ENCODE measurements around the gene OR6J1.
"Not testable (repeated sequence)": the region's sequence is repeated elsewhere in the genome, so short reads cannot be mapped to it uniquely, and the experiment has no call there.

DNA sequence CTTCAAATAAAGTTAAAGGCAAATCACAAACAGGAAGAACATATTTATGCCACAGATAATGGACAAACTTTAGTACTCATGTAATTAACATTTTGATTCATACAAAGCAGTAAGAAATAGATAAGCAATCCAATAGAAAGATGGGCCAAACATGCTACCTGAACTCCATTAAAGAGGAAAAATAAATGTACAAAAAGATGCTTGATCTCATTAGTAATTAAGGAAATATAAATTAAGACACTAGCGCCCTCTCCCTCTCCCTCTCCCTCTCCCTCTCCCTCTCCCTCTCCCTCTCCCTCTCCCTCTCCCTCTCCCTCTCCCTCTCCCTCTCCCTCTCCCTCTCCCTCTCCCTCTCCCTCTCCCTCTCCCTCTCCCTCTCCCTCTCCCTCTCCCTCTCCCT is 8.2 kb downstream of the OR6J1 start:
- TF ChIP-seq, protein P1, sequence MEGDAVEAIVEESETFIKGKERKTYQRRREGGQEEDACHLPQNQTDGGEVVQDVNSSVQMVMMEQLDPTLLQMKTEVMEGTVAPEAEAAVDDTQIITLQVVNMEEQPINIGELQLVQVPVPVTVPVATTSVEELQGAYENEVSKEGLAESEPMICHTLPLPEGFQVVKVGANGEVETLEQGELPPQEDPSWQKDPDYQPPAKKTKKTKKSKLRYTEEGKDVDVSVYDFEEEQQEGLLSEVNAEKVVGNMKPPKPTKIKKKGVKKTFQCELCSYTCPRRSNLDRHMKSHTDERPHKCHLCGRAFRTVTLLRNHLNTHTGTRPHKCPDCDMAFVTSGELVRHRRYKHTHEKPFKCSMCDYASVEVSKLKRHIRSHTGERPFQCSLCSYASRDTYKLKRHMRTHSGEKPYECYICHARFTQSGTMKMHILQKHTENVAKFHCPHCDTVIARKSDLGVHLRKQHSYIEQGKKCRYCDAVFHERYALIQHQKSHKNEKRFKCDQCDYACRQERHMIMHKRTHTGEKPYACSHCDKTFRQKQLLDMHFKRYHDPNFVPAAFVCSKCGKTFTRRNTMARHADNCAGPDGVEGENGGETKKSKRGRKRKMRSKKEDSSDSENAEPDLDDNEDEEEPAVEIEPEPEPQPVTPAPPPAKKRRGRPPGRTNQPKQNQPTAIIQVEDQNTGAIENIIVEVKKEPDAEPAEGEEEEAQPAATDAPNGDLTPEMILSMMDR (IDR thresholded peaks at IDR 0.05; ENCODE audit: borderline replicate concordance, extremely low read depth, low read length, poor library complexity, severe bottlenecking): not testable (repeated sequence)
- not testable (repeated sequence) for TF ChIP-seq EZH2 (IDR thresholded peaks at IDR 0.05; ENCODE audit: borderline replicate concordance, low read depth, low read length, severe bottlenecking)

All from DND-41 (cell line).